Type B pancreatic cell (in vitro differentiated cells): ENCODE measurements around the gene METTL24. TPM values are rescaled to one million over a fixed set of nuclear protein-coding genes. Genes with fewer than 3 reads are reported as not detected.

ENCODE experiments used
- DNase-seq: peaks from one replicate; pipeline ENCODE4 v3.0.0; 2021; ENCODE audit warnings: mixed read lengths; ENCODE audit not compliant: unreplicated experiment; ENCODE audit errors: extremely low spot score
- H3K27ac Mint-ChIP-seq: 2 replicates; pipeline ENCODE4 v1.8.0; 2021; ENCODE audit warnings: mild to moderate bottlenecking, mixed read lengths
- H3K27me3 Mint-ChIP-seq: 2 replicates; pipeline ENCODE4 v1.8.0; 2021; ENCODE audit warnings: mixed read lengths
- H3K36me3 Mint-ChIP-seq: 2 replicates; pipeline ENCODE4 v1.8.0; 2021; ENCODE audit warnings: mixed read lengths
- H3K4me1 Mint-ChIP-seq: one replicate; pipeline ENCODE4 v1.8.0; 2021; ENCODE audit warnings: mixed read lengths; ENCODE audit not compliant: unreplicated experiment
- H3K4me3 Mint-ChIP-seq: 2 replicates; pipeline ENCODE4 v1.8.0; 2021; ENCODE audit warnings: mild to moderate bottlenecking, mixed read lengths
- H3K9me3 Mint-ChIP-seq: 2 replicates; pipeline ENCODE4 v1.8.0; 2021; ENCODE audit warnings: mixed read lengths
- CTCF ChIP-seq: fragments of 200-600 bp; sonication (generic); conservative IDR thresholded peaks from 2 replicates; pipeline ENCODE4 v1.5.0; 2021; ENCODE audit warnings: antibody characterized with exemption, mild to moderate bottlenecking
- total RNA-seq: library from RNA; stranded (reverse); gene quantifications from 2 replicates; pipeline ENCODE4 v1.2.1, GENCODE V29; 2021; ENCODE audit warnings: low replicate concordance

METTL24 gene
- total RNA-seq, 1 donor from 2014 or later = 10.0 TPM

GRCh38 chr6:110270165-110270564 lies 88.0 kb downstream of the METTL24 start:
- peaks cover under 1% of the 10 kb centered on the region for H3K36me3 Mint-ChIP-seq
- H3K27me3 Mint-ChIP-seq = no peaks in the 10 kb centered on the region
- peaks cover 3% of the 10 kb centered on the region for H3K9me3 Mint-ChIP-seq
- no peak for DNase-seq
- H3K4me1 Mint-ChIP-seq = peaks cover 10% of the 10 kb centered on the region
- no peak overlapping the region for H3K4me3 Mint-ChIP-seq
- TF ChIP-seq CTCF = no peak
- no peak overlapping the region for H3K27ac Mint-ChIP-seq

GRCh38 chr6:110269623-110270022 lies 88.5 kb downstream of the METTL24 start:
- Mint-ChIP-seq H3K9me3 (peaks cover 3% of the 10 kb centered on the region), H3K27me3 (no peaks in the 10 kb centered on the region), H3K36me3 (no peaks in the 10 kb centered on the region), H3K4me1 (peaks cover 10% of the 10 kb centered on the region), H3K4me3 (no peak overlapping the region), H3K27ac (no peak overlapping the region)
- no peak for DNase-seq
- no peak for TF ChIP-seq CTCF

- no peaks in the 10 kb centered on the region for H3K36me3 Mint-ChIP-seq
Observed at GRCh38 chr6:110266996-110267395, 91.2 kb downstream of the METTL24 start.

GRCh38 chr6:110265273-110265672 lies 92.9 kb downstream of the METTL24 start:
- Mint-ChIP-seq H3K9me3 (no peaks in the 10 kb centered on the region), H3K4me1 (peaks cover 6% of the 10 kb centered on the region), H3K27me3 (no peaks in the 10 kb centered on the region), H3K36me3 (peaks cover 4% of the 10 kb centered on the region), H3K4me3 (no peak overlapping the region), H3K27ac (no peak overlapping the region)
- no peak for DNase-seq
- TF ChIP-seq CTCF = no peak

More at GRCh38 chr6:110266996-110267395, 91.2 kb downstream of the METTL24 start:
- no peak for TF ChIP-seq CTCF
- Mint-ChIP-seq H3K27ac (no peak overlapping the region), H3K4me1 (peaks cover 10% of the 10 kb centered on the region), H3K9me3 (no peaks in the 10 kb centered on the region), H3K27me3 (no peaks in the 10 kb centered on the region), H3K4me3 (no peak overlapping the region)
- no peak for DNase-seq

- Mint-ChIP-seq H3K4me3 (no peak overlapping the region), H3K27me3 (no peaks in the 10 kb centered on the region), H3K36me3 (peaks cover under 1% of the 10 kb centered on the region), H3K4me1 (peaks cover 4% of the 10 kb centered on the region), H3K9me3 (no peaks in the 10 kb centered on the region), H3K27ac (no peak overlapping the region)
- no peak for DNase-seq
- TF ChIP-seq CTCF = no peak
Observed at GRCh38 chr6:110256366-110256765, 101.8 kb downstream of the METTL24 start.

GRCh38 chr6:110255211-110255750 lies 102.9 kb downstream of the METTL24 start:
- Mint-ChIP-seq H3K4me3 (no peak overlapping the region), H3K9me3 (no peaks in the 10 kb centered on the region), H3K27me3 (no peaks in the 10 kb centered on the region), H3K36me3 (no peaks in the 10 kb centered on the region), H3K27ac (no peak overlapping the region), H3K4me1 (peaks cover 4% of the 10 kb centered on the region)
- no peak for DNase-seq
- no peak for TF ChIP-seq CTCF
